Retinal pigment epithelial cell (primary cell): Measurements from ENCODE around the gene FAM50A.
"Not testable (repeated sequence)": the region's sequence is repeated elsewhere in the genome, so short reads cannot be mapped to it uniquely, and the experiment has no call there.

Experiments
- DNase-seq: peaks from one replicate; pipeline ENCODE4 v3.0.0-alpha.2; 2010; ENCODE audit warnings: low read depth
- H3K4me3 ChIP-seq: 2 replicates; pipeline ENCODE4 v1.5.1; 2011; ENCODE audit warnings: mild to moderate bottlenecking, low read length, control low read depth, moderate library complexity
- CTCF ChIP-seq: conservative IDR thresholded peaks from 2 replicates; pipeline ENCODE4 v1.5.1; 2011; ENCODE audit warnings: low read depth, low read length, control low read depth, inconsistent platforms

The FAM50A gene

GRCh38 chrX:154494715-154495114, 50.8 kb downstream of the FAM50A start:
- TF ChIP-seq CTCF = no peak
- no peak overlapping the region for H3K4me3 ChIP-seq
- no peak for DNase-seq

- no peak for TF ChIP-seq CTCF
- DNase-seq = no peak
- H3K4me3 ChIP-seq = no peak overlapping the region
Observed at GRCh38 chrX:154495472-154495922, 51.6 kb downstream of the FAM50A start.

- DNase-seq, H3K4me3 ChIP-seq: not testable (repeated sequence)
Observed at GRCh38 chrX:154496591-154497137, 52.7 kb downstream of the FAM50A start.
